Eye (tissue), 1 donor: ENCODE measurements around the gene FGD3.
"Not testable (repeated sequence)": the region's sequence is repeated elsewhere in the genome, so short reads cannot be mapped to it uniquely, and the experiment has no call there.

Experiments used
- DNase-seq: peaks from one replicate; pipeline ENCODE4 v3.0.0-alpha.2; 2015

FGD3 gene

DNA sequence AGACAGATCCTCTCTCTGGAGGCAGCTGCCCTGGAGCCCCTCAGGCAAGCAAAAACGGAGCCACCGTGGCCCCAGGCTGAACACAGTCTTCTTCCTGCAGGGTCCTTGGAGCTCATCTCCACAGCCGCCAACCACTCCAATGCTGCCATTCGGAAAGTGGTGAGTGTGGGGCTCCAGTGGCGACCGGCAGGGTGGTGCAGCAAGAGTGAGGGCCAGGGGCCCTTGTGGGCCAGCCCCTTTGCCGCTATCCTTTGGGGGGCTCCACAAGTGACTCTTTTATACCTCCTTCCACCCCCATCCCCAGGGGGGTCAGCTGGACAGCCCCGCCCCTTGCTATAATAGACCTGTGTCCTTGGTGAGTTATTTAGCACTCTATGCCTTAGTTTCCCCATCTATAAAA lies 63.8 kb downstream of the FGD3 start:
- no peak for DNase-seq

DNA sequence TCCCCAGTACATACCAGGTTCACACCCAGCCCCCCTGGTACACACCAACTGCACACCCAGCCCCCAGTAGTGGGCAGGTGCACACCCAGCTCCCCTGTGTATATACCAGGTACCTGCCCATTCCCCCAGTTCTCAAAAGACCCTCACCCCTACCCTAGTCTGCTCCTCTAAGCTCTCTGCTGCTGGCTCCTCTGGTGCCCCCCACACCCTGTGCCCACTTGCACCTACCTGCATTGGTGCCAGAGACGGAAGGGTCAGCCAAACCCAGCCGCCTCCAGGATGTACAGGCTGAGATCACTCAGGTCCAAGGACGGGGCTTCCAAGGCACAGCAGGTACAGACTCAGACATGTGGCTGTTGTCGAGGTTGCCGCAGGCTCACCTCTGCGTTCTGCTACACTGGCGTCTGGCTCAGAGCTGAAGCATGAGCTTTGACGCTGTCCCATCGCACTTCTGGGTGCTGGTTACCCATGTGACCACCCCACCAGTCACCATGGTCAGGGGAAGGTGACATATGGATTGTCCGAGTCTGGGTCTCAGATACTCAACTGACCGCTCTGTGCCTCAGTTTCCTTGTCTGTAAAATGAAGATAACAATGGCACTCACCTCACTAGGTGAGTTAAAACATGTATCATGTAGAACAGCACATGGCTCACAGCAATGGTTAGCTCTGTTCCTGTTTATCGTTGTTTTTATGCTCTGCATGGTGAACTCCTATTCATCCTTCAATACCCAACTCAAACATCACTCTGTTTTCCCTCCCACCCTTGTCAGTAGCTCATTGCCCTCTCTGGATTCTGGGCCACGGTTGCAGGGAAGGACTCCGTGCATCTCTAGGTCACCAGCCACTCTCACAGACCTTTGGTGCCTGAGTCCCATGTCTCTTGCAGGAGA lies 65.9 kb downstream of the FGD3 start:
- DNase-seq, result no peak

DNA sequence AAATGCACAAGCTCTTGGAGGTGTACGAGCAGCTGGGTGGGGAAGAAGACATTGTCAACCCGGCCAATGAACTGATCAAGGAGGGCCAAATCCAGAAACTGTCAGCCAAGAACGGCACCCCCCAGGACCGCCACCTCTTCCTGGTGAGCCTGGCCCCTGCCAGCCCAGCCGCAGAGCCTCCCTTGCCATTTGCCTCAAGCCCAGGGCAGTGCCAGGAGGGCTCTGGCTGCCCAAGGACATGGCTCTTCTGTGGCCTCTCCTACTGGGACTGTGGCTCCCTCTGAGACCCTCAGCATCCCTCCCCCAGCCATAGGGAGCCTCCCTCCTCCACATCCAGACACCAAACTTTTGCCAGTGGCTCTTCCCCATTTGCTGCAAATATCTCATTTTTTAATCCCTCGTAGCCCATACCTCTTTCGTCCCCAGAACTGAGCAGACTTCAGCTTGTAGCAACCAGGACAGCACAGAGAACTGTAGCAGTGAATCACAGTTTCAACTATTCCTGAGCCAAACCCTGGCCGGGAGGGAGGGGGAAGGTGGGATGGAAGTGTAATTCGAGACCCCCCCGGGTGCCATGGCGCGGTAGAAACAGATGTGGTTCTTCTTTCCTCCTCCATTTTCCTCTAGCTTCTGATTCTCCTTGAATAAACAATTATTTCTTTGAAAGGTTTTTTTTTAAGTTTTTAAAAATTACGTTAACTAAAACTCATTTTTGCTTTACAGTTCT lies 66.7 kb downstream of the FGD3 start:
- DNase-seq, result no peak

DNA sequence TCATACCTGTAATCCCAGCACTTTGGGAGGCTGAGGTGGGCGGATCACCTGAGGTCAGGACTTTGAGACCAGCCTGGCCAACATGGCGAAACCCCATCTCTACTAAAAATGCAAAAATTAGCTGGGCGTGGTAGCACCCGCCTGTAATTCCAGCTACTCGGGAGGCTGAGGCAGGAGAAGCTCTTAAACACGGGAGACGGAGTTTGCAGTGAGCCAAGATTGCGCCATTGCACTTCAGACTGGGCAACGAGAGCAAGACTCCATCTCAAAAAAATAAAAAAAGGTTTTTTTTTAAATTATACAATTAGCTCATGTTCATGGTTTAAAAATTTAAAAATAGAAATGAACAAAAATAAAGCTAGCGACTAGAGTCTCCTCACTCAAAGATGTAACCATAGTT lies 67.9 kb downstream of the FGD3 start:
- DNase-seq, result not testable (repeated sequence)

DNA sequence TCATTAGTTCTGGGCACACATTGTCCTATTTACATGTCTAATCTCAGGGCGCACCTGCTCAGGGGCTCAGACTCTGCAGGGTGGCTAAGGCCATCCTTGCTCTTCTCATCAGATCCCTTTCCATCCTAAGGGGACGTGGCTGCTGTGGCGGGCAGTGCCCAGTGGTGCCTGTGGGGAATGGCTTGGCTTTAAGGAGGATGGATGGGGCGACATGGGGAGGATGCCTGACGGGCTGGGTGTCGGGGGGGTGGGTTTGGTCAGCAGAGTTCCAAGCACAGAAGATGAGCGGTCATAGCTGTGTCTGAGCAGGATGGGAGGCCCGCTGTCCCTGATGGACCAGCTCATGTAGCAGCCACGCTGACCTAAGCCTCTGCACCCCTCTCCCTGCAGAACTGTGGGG lies 70.3 kb downstream of the FGD3 start:
- no peak for DNase-seq

DNA sequence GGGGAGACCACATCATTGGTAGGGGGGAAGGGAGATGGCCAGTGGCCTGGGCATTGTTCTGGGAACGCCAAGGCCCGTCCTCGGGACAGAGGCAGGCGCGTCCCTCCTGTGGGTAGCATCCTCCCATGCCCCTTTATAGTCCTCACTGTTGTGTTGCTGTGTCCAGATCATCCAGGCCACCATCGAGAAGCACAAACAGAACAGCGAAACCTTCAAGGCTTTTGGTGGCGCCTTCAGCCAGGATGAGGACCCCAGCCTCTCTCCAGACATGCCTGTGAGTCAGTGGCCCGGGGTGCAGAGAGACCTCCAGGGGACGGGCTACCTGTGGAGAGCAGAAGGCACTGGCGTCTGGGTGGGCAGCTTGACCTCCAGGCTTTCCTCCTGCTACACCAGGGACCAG lies 72.8 kb downstream of the FGD3 start:
- DNase-seq, result no peak

DNA sequence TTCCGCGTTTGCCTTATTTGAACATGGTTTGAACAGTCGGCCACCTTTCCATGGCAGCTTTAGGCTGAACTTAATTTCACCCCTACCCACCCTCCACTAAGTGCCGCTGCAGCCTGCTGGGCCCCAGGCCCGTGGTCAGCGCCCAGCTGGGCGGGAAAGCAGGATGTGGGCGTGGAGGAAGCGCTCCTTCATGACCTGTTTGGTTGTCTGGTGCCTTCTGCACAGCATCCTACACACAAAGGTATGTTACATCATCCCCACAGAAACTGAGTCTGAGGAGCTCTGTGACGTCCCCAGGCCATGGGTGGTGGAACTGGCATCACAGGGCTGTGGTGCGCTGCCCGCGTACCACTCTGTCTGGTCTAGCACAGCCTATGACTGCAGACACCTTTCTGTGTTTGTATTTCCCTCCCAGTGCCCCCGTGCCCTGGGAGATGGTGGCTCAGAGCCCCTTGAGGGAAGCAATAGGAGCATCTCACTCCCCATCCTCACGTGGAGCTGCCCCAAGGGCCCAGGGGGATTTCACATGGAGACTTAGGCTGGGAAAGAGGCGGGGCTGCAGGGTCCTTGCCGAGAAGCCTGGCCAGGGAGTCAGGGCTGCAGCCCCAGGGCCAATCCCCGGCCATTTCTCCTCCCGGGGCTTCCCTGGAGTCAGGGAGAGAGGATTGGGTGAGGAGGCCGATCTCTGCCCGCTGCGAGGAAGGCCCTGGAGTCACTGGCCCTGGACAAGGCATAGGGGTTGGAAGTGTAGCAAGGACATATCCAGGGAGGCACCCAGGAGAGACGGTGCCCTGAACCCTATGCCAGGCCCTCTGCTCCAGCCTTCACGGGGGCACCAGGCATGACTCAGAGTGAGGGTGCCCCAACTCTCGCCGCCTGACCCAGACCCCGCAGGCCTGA lies 73.7 kb downstream of the FGD3 start:
- DNase-seq, result no peak

DNA sequence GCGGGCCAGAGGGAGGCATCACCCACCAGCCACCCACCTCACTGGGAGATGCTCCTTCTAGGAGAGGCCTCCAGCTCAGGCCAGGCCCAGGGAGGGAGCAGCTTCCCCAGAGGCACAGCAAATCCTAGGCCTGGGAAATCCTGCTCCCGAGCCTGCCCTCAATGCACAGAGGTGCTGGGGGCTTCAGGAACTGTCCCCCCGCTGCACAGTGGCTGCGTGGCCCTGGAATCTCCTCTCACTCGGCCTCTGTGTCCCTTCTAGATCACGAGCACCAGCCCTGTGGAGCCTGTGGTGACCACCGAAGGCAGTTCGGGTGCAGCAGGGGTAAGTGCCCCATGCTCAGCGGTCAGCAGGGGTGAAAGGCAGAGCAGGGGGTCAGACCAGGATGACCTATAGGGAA lies 74.7 kb downstream of the FGD3 start:
- DNase-seq, result no peak

DNA sequence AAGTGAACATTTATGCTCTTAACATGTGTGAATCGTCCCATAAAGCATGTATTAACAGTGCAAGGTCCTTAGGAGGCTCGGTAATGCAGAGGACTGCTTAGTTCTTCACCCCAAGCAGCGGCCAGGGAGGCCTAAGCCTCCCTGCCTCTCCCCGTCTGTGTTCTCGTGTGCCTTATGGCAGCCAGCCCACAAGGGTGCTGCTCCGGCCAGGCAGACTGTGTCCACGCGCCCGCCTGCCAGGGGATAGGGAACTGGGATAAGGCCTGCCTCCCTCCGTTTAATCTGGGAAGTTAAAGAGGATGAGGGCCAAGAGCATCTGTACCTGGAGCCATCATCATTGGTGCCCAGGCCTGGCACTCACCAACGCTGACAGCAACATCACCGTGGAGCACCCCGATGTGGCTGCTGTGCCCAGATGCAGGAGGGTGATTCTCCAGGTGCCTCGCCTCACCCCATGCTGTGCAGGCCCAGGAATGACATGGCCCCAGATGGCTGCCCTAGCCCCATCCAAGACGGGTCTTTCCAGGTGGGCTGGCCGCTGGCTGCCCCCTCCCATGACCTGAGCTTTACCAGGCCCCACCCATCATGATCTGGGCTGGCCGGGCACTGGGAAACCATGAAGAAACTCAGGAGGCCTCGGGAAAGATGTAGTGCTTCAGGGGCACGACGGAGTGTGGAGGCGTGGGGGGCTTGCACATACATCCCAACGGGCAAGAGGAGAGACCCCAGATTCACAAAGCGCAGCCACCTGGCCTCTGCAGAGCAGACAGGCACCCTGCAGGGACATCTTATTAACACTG lies 75.6 kb downstream of the FGD3 start:
- no peak for DNase-seq

DNA sequence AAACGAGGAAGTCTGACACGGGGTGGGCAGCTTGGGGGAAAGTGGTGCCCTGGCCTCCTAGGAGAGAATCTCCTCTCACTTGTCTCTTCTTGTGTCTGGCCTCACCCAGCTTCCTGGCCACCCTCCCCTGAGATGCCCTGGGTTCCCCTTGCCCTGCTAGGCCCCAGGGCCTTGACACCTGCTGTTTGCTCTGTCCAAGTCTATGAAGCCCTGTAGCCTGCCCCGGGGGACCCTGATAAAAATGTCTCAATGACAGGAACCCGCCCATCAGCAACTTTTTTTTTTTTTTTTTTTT lies 76.1 kb downstream of the FGD3 start:
- DNase-seq, result no peak

DNA sequence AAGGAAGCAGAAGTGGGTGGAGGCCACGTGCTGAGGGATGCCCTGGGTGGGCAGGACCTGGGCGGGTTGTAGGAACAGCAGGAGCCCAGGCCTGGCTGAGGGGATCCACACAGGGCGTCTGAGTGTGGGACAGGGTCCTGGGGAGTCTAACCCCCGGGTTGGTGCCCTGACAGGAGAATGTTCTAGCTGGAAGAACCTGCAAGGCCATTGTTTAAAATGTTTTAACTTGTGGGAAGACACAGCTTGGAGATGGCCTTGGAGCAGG lies 77.3 kb downstream of the FGD3 start:
- no peak for DNase-seq

DNA sequence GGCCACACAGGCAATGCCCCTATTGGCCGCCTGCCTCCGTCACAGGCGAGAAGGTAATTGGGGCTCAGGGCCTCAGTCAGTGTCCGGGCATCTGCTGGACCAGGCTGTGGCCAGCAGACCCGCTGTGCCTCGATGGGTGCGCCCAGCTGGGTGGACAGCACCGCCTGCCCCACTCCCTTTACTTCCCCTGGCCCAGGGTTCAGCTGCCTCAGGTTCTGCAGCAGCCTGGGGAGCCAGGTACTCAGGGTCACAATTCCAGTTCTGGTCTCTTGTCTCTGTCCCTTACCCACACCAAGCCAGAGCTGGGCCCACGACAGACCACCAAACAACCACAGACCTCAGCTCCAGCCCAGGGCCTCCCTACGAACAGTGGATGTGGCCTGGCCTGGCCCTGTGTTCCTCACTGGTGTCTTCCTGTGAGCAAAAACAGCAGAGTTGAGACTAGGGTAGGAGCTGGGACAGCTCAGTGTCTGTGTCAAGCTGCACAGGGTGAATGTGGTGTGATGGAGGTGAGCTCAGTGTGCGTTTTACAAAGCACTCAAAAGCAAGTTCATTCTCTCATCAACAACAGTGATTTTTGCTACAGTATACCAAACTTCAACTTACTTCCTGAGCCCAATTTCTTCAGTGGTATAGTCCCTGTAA lies 77.8 kb downstream of the FGD3 start:
- DNase-seq, result no peak

DNA sequence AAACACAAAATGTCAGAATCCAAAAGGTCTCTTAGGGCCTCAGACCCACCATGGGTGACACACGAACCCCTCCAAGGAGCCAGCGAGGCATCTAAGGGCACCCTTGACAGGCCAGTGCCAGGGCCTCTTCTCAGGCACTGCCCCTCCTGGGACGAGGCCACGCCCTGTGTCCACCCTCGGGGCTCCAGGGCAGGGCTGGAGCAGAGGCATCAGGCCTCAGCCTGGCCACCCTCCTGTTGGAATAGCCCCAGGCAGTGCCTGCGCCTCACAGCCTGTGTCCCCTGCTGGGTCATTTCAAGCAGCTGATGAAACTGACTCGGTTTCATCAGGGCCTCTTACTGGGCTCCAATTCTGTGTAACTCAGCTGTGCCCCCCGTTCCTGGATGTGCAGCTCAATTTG lies 78.4 kb downstream of the FGD3 start:
- DNase-seq, result no peak

DNA sequence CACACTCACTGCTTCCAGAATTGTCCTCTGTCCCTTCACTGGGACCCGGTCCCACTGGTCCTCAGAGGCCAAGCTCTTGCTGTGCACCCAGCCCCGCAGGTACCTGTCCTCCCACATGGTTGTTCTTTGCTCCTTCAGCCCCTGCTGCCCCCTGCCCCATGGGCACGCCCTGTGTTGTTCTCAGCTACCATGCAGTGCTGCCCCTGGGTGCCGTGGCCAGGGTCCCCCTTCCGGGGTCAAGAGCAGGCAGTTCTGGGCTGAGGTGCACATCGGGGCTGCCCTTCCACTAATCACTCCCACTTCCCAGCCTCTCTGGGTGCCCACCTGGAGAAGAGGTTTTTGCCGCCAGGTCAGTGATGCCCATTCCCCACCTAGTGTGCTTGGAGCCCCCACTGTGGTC lies 79.3 kb downstream of the FGD3 start:
- no peak for DNase-seq

DNA sequence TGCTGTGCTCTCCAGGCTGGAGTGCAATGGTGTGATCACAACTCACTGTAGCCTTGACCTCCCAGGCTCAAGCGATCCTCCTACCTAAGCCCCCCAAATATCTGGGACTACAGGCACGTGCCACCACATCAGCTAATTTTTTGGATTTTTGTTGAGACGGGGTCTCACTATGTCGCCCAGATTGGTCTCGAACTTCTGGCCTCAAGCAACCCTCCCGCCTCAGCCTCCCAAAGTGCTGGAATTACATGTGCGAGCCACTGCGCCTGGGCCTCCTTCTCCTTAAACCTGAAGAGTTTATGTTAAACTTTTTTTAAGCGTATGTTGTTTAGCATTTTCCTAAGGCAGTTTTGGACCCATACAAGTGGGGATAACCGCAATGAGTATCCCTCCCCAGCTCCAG lies 80.4 kb downstream of the FGD3 start:
- DNase-seq, result no peak

DNA sequence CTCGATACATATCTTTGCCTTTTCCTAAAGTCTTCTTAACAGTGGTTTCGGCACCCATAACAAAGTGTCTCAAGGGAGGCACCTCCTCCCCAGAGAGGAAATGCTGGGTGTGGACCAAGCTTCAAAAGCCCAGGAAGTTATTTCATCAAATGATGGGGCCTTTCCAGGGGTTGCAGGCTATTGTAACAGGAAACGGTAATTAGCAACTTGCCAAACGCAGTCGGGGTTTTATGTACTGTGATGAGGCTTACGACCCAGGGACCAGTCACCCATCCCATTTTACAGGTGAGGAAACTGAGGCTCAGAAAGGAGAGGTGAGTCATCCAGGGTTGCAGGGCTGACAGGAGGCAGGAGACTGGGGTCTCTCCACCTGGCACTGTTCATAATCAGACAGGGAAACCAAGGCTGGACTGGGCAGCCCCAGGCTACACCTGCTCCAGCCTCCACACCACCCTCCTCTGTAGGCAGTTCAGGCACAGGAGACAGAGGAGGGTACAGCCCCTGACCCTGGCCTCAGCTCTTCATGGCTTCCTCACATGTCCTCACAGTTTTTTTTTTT lies 81.2 kb downstream of the FGD3 start:
- no peak for DNase-seq

DNA sequence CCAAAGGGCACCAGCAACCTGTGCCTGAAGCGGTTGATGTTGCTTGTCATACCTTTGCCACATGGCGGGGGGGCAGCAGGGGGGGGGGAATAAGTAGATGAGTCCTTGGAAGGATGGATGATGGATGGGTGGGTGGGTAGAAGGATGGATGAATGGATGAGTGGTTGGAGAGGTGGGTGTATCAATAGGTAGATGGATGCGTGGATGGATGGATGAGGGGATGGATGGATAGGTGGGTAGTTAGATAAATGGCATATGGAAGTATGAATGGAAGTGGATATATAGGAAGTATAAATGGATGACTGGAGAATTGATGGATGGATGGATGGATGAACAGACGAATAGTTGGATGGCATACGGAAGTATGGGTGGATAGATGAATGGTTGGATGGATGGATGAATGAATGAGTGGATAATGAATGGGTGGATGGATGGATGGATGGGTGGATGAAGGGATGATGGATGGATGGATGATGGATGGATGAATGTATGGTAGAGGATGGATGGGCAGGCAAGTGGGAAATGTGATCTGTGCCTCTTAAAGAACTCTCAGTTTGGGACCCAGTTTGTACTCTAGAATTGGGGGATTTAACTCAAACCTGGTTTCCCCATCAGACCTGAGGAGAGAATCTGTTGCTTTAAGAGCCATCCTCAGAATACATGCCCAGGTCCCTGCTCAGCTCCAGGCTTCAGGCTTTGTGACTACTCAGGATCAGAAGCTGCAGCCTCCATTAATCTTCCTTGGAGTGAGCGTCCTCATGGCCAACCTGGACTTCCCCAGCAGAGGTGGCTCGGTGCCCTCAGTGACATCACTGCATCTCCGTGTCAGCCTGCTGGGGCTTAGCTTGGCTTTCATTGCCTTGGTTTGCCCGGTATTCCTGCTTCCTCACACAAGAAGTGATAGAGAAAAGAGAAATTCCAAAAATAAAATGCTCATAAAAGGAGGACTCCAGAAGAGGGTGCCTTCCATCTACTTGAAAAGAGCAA lies 83.6 kb downstream of the FGD3 start:
- DNase-seq, result no peak

DNA sequence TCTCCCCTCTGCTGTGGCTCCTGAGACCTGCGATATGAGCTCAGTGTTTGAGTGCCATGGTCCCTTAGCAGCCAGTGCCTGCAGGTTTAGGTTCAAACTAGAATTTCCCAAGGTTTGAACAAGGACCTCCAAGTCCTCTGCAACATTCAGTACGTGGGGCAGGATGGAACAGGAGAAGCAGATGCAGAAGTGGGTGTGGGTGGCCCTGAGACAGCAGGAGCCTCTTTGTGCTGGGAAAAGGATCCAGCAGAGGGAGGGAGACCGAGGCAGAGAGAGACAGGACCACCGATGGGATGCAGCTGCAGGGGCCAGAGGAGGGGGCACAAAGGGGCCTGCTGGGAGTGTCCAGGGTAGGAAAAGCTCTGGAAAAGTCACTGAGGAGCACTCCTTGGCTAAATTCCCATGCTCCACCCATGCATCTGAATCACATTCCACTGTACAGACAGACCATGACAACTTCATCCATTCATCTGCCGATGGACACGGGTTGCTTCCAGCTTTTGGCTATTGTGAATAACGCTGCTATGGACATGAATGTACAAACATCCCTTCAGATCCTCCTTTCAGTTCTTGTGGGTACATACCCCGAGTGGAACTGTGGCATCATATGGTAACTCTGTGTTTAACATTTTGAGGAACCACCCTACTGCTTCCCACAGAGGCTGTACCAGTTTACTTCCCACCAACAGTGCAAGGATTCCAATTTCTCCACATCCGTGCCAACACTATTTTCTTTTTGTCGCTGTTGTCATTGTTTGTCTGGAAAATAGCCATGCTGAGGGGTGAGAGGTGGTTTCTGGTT lies 84.5 kb downstream of the FGD3 start:
- DNase-seq, result no peak

DNA sequence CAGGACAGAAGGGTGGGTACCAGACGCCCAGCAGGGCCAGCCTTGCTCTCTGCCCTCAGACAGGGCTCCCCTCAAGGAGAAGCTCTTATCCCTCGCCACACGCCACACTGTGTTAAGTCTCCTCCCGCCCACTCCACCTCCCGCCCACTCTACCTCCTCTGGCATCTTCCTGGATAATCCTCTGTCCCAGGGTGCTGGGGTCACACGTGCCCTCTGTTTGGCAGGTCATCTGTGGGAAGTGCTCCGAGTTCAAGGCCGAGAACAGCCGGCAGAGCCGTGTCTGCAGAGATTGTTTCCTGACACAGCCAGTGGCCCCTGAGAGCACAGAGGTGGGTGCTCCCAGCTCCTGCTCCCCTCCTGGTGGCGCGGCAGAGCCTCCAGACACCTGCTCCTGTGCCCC lies 85.2 kb downstream of the FGD3 start:
- DNase-seq, result no peak

DNA sequence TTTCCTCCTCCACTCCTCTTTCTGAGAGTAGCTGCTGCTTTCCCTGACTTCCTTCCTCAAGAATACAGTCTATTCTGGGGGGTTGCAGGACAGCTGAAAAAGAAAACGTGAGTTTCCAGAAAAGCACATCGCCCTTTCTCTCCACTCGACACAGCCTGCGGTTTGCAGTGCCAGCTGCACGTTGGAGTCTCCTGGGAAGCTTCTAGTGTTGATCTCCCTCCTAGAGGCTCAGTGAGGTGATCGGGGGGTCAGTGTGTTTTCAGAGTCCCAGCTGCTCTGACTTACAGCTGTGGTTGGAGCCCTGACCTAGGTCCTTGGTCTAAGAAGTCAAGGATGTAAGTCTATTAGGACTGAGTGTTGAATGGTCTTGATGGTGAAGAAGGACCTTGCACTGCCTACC lies 86.2 kb downstream of the FGD3 start:
- DNase-seq, result peak; percentile 76
